Measurements from ENCODE around the gene PDGFRA. TPM values are rescaled to one million over a fixed set of nuclear protein-coding genes. Genes with fewer than 3 reads are reported as not detected.

Gene PDGFRA
- total RNA-seq, 4 donors from 2014 or later, result 27.5 to 283 (median 60.2) TPM

GRCh38 chr4:54308110-54308509 is 79.0 kb downstream of the PDGFRA start:
- no peak overlapping the region for H3K27ac ChIP-seq
- TF ChIP-seq CTCF (IDR thresholded peaks at IDR 0.05) (no peak), POLR2A (IDR thresholded peaks at IDR 0.05) (no peak)

GRCh38 chr4:54315561-54316538 is 86.8 kb downstream of the PDGFRA start:
- no peaks in the 10 kb centered on the region for H3K9me3 ChIP-seq
- H3K27ac ChIP-seq, result no peak overlapping the region
- no peak for DNase-seq
- H3K36me3 ChIP-seq, result no peaks in the 10 kb centered on the region
- H3K4me3 ChIP-seq, result no peak overlapping the region
- H3K27me3 ChIP-seq, result no peaks in the 10 kb centered on the region
- H3K4me1 ChIP-seq, result no peaks in the 10 kb centered on the region
- no peak for TF ChIP-seq POLR2A (IDR thresholded peaks at IDR 0.05)
- no peak for TF ChIP-seq CTCF (IDR thresholded peaks at IDR 0.05)

More at GRCh38 chr4:54308110-54308509, 79.0 kb downstream of the PDGFRA start:
- Histone ChIP-seq H3K4me1 (no peaks in the 10 kb centered on the region), H3K4me3 (no peak overlapping the region), H3K27me3 (no peaks in the 10 kb centered on the region), H3K36me3 (no peaks in the 10 kb centered on the region), H3K9me3 (no peaks in the 10 kb centered on the region)
- DNase-seq, result no peak

- Histone ChIP-seq H3K27ac (no peak overlapping the region), H3K4me1 (no peaks in the 10 kb centered on the region), H3K36me3 (no peaks in the 10 kb centered on the region), H3K27me3 (no peaks in the 10 kb centered on the region), H3K9me3 (no peaks in the 10 kb centered on the region), H3K4me3 (no peak overlapping the region)
- DNase-seq, result no peak
- TF ChIP-seq CTCF (IDR thresholded peaks at IDR 0.05) (no peak), POLR2A (IDR thresholded peaks at IDR 0.05) (no peak)
Measured at GRCh38 chr4:54317690-54318089, 88.6 kb downstream of the PDGFRA start.

GRCh38 chr4:54318904-54319303 is 89.8 kb downstream of the PDGFRA start:
- DNase-seq, result no peak
- H3K4me1 ChIP-seq, result no peaks in the 10 kb centered on the region
- no peaks in the 10 kb centered on the region for H3K9me3 ChIP-seq
- peak in 5 of 6 experiments; percentile 21 to 60 (median 59) for TF ChIP-seq CTCF (IDR thresholded peaks at IDR 0.05)
- no peak for TF ChIP-seq POLR2A (IDR thresholded peaks at IDR 0.05)
- no peaks in the 10 kb centered on the region for H3K27me3 ChIP-seq
- no peaks in the 10 kb centered on the region for H3K36me3 ChIP-seq
- H3K27ac ChIP-seq, result no peak overlapping the region
- no peak overlapping the region for H3K4me3 ChIP-seq

GRCh38 chr4:54320826-54321685 is 92.0 kb downstream of the PDGFRA start:
- Histone ChIP-seq H3K36me3 (no peaks in the 10 kb centered on the region), H3K27ac (no peak overlapping the region), H3K4me1 (no peaks in the 10 kb centered on the region), H3K4me3 (no peak overlapping the region), H3K9me3 (no peaks in the 10 kb centered on the region), H3K27me3 (no peaks in the 10 kb centered on the region)
- DNase-seq, result no peak
- TF ChIP-seq CTCF (IDR thresholded peaks at IDR 0.05), result no peak
- no peak for TF ChIP-seq POLR2A (IDR thresholded peaks at IDR 0.05)

Data from Peyer's patch (tissue), 4 donors.